Tibial nerve (tissue), 4 donors: ENCODE results near the gene SLC34A2.

Experiments used
- EP300 ChIP-seq, 2 donors: sonication (generic); formaldehyde crosslinking; IDR thresholded peaks; one replicate each; pipeline ENCODE4 v1.6.1; 2017; ENCODE audit warnings: antibody characterized with exemption in 2 of 2, mild to moderate bottlenecking in 1 of 2
- TF ChIP-seq, protein P1 (sequence below), 5 experiments: fragments of 200-600 bp in 3 of 5; fragments of 450-650 bp in 2 of 5; sonication (generic) in 3 of 5; IDR thresholded peaks; one replicate each; pipeline ENCODE4 v1.5.1; 2016 to 2019; ENCODE audit warnings: antibody characterized with exemption in 5 of 5, mild to moderate bottlenecking in 3 of 5, moderate library complexity in 2 of 5

DNA sequence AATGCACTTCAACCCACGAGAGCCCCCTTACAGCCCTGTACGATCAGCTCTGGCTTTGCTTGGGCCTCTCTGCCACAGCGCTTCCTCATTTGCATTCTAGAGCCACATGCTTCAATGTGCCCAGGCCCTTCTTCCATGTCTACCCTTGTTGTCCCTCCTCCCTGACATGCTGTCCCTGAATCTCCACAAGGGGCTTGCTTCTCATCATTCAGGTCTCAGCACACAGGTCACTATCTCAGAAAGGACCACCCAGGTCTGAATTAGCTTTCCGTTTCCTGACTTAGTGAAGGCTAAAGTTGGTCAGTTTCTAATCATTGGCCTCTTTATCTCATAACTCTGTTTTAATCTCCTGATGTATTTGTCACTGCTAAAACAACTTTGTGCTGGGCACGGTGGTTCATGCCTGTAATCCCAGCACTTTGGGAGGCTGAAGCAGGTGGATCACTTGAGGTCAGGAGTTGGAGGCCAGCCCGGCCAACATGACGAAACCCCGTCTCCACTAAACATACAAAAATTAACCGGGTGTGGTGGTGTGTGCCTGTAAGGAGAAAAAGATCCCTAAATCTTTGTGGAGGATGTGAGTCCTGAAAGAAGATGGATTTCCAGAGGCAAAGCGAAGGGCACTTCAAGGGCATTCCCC lies 17.9 kb upstream of the SLC34A2 start:
- TF ChIP-seq, protein P1, sequence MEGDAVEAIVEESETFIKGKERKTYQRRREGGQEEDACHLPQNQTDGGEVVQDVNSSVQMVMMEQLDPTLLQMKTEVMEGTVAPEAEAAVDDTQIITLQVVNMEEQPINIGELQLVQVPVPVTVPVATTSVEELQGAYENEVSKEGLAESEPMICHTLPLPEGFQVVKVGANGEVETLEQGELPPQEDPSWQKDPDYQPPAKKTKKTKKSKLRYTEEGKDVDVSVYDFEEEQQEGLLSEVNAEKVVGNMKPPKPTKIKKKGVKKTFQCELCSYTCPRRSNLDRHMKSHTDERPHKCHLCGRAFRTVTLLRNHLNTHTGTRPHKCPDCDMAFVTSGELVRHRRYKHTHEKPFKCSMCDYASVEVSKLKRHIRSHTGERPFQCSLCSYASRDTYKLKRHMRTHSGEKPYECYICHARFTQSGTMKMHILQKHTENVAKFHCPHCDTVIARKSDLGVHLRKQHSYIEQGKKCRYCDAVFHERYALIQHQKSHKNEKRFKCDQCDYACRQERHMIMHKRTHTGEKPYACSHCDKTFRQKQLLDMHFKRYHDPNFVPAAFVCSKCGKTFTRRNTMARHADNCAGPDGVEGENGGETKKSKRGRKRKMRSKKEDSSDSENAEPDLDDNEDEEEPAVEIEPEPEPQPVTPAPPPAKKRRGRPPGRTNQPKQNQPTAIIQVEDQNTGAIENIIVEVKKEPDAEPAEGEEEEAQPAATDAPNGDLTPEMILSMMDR (IDR thresholded peaks at IDR 0.05), result no peak
- TF ChIP-seq EP300 (IDR thresholded peaks at IDR 0.05), result no peak
